Measurements from ENCODE around the gene LINC00632. TPM values are rescaled to one million over a fixed set of nuclear protein-coding genes. Genes with fewer than 3 reads are reported as not detected.
A peak's percentile ranks its signal among the peaks of the same experiment; 100 is the strongest.

LINC00632 gene
- polyA plus RNA-seq, 1 donor, result 9.9 TPM

- no peak for DNase-seq
Measured at GRCh38 chrX:140764401-140764919, 54.9 kb downstream of the LINC00632 start.

DNA sequence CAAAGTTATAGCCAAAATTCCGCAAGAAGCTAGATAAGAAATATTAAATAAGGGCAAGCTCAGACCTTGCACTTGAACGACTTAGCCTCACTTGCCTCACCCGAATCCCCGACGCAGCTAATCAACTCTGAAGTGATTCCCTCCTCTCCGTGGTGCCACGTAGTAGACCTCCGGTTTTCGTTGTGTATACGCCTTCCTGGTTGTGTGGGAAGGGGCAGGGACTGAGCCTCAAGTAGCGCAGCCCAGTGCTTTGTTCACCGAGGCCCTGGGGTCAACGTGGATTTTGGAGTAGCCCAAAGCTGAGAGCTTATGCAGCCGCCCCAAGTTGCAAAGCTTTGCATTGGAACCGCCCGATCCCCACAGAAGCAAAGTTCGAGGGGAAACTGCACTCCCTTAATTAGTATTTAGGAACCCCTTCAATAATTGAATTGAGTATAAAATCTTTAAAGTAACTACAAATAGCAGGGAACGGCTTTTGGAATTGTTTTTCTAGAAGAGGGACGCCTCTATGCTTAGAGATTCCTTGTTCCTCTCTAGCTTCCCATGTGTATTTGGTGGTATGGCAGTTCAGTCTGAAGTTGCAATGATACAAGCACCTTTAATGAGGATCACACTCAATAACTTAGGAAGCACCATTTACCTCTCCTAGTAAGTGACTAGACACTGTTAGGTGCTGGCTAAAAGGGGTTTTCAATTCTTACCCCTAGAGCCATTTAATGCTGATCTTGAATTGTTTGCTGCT, 55.7 kb downstream of the LINC00632 start:
- no peak for DNase-seq

GRCh38 chrX:140766024-140766611, 56.6 kb downstream of the LINC00632 start:
- peak; percentile 64 for DNase-seq

- no peak for DNase-seq
Measured at GRCh38 chrX:140767646-140768045, 58.1 kb downstream of the LINC00632 start.

- DNase-seq, result no peak
Measured at GRCh38 chrX:140775211-140775610, 65.7 kb downstream of the LINC00632 start.

- DNase-seq, result no peak
Measured at GRCh38 chrX:140776320-140776719, 66.8 kb downstream of the LINC00632 start.

DNA sequence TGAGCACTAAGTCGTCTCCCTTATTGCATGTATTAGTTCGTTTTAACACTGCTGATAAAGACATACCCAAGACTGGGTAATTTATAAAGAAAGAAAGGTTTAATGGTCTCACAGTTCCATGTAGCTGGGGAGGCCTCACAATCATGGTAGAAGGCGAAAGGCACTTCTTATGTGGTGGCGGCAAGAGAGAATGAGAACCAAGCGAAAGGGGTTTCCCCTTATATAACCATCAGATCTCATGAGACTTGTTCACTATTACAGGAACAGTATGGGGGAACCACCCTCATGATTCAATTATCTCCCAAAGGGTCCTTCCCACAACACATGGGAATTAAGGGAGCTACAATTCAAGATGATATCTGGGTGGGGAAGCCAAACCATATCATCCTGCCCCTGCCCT, 85.1 kb downstream of the LINC00632 start:
- no peak for DNase-seq

GRCh38 chrX:140799216-140799615, 89.7 kb downstream of the LINC00632 start:
- no peak for DNase-seq

GRCh38 chrX:140804292-140804691, 94.7 kb downstream of the LINC00632 start:
- no peak for DNase-seq

- no peak for DNase-seq
Measured at GRCh38 chrX:140815868-140816267, 106.3 kb downstream of the LINC00632 start.

DNA sequence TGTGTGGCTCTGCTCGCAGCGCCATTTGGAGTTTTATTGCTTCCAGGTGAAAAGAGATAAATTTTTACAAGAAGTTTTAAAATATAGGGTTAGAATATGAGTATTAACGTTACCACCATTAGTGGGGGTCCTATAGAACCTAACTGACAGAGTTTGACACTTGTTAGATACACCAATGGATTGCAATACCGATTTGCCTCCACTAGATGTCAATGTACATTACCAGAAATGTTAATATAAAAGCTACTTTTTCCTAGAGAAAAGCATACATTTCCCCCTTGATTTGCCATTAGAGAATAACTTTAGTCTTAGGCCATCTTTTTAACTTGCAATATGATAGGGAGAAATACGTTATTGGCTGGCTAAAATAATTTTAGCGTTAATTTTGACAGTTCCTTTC, 108.4 kb downstream of the LINC00632 start:
- peak; percentile 17 for DNase-seq

- DNase-seq, result no peak
Measured at GRCh38 chrX:140821280-140821679, 111.7 kb downstream of the LINC00632 start.

DNA sequence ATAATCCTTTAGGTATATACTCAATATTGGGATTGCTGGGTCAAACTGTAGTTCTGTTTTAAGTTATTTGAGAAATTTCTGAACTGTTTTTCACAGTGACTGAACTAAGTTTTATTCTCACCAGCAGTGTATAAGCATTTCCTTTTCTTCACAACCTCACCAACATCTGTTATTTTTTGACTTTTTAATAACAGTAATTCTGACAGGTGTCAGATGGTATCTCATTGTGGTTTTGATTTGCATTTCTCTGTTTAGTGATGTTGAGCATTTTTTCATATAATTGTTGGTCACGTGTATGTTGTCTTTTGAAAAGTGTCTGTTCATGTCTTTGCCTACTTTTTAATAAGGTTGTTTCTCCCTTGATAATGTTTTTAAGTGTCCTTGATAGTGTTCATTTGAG, 112.6 kb downstream of the LINC00632 start:
- no peak for DNase-seq

DNA sequence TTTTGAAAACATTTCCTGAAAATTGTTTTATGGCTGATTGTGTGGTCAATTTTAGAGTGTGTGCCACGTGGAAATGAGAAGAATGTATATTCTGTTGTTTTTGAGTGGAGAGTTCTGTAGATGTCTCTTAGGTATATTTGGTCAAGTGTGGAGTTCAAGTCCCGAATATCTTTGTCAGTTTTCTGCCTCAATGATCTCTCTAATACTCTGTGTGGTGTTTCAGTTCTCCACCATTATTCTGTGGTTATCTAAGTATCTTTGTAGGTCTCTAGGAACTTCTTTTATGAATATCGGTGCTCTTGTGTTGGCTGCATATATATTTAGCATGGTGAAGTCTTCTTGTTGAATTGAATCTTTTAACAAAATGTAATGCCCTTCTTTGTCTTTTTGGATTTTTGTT, 113.3 kb downstream of the LINC00632 start:
- no peak for DNase-seq

DNA sequence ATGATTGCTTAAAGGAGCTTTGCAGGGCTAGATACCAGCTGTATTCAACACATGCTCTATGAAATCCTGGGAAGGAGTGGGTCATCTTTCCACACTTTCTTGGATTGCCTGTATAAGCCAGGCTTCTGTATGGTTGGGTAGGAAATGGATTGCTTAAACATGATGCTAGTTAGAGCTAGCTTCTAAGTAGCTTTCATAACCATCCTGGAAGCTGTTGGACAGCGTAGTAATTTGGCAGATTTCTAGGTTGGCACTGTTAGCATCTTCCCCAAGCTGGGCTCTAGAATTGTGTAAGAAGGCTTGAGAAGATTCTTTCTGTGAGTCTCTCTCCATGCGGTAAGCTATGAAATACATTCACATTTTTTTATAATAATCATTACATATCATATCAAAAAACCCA, 127.3 kb downstream of the LINC00632 start:
- no peak for DNase-seq

Other genes with a start within 250 kb of the LINC00632 start
- not detected for gene SOX3, start 204.7 kb upstream of the LINC00632 start, polyA plus RNA-seq (ENCODE audit: insufficient read length)

Measured in left kidney (tissue), 2 donors.